ENCODE data around the gene ATXN1.
"Not testable (repeated sequence)": the region's sequence is repeated elsewhere in the genome, so short reads cannot be mapped to it uniquely, and the experiment has no call there.

ATXN1 gene

DNA sequence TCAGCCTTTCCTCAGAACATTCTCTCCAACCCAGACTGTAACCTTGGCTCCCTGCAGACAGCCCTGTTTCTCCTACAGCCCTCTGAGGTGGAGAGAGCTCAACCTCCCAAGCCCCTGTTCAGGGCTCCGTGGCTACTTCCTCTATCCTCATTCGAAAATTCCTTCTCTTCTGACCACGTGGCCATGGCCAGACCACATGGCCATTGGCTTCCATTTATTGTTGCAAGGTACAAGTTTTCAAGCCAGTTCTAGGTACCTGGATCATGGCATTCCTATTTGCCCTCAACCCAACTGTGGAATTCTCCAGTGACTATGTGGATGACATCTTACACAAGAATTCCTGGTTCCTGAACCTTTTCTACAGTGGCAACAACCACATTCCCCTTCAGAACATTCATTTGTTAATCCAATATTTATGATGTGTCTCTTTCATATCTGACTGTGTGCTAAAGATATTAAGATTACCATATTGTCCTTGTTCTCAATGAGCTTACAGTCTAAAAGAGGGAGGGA is 361.0 kb downstream of the ATXN1 start:
- DNase-seq, result no peak

DNA sequence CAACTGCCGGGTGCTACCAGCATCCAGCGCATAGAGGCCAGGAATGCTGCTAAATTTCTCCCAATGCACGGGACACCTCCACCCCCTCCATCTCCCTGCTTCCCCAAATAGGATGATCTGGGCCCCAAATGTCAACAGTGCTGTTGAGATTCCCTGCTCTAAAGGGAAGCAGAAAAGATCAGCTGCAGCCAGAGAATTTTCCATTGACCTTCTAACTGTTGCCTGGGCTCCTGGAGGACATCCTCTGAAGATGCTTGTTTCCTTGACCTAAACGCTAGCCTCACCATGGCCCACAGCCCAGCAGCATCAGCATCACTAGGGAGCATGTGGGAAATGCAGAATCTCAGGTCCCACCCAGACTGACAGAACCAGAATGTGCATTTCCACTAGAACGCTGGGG is 361.6 kb downstream of the ATXN1 start:
- no peak for DNase-seq

DNA sequence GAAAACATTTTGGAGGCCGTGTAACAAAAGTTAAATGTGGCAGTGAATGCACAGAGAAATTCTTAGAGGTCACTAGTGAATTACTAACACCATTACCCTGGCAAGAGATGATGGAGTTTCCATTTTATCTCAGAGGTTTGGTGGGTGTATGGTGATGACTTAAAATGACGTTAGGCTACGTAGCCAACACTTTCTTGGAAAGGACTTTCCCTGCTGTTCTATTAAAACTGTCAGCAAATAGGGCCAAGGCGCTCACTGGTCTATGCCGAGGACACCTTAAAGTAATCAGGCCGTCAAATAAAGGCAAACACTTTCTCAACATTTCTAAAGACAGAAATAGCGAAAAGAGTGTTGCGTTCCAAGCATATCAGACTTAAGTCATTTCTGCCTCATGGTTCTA is 362.1 kb downstream of the ATXN1 start:
- no peak for DNase-seq

DNA sequence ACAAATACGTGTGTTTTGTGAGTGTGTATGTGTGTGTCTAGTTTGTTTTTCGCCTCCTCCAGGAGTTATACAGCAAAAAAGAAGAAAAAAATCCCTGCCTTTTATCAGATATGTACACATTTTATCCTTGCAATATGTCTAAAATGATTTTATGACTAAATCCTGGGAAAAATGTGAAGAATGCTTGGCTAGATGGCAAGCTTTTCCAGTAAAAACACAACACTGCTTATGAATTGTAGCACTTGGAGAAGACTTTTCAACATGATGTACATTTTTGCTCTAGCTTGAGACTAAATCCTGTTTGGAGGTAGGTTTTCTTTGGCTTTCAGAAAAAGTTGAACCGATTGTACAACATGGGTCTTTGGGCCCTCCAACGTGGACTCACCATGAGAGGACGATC is 362.7 kb downstream of the ATXN1 start:
- no peak for DNase-seq

DNA sequence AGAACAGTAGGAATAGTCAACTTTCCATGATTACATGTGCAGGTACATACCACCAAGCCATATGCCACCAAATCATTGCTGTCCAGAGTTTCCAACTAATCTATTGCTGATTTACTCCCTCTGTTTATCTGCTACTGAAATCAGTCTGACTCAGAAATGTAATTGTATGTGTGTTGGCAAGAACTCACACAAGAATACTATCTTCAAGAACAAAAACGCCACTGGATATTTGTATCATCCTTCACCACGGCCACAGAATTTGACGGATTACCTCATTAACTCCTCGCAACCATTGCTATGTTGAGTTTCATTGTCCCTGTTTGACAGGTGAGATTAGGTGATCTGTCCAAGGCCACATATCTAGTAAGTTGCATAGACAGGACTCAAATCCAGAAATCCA is 363.6 kb downstream of the ATXN1 start:
- no peak for DNase-seq

DNA sequence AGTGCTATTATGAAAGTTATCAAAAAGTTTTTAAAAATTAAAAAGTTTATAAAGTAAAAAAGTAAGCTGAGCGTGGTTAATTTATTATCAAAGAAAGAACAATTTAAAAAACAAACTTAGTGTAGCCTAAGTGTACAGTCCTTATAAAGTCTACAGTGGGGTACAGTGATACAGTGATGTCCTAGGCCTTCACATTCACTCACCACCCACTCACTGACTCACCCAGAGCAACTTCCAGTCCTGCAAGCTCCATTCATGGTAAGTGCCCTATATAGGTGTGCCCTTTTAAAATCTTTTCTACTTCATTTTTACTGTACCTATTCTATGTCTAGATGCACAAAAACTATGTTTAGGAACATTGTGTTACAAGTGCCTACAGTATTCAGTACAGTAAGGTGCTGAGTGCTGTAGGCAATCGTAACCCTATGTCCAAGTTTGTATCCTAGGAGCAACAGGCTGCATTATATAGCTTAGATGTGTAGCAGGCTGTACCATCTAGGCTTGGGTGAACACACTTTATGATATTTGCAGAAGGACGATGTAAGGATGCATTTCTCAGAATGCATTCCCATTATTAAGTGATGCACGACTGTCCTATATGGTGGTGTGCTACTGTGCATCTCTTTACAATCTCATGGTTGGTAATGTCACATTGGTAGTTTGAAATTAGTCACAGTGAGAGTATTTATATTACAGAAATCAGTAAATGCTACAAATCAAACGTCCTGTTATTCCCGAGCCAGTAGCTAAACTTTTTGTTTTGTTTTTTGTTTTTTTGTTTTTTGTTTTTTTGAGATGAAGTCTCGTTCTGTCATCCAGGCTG is 364.6 kb downstream of the ATXN1 start:
- no peak for DNase-seq

DNA sequence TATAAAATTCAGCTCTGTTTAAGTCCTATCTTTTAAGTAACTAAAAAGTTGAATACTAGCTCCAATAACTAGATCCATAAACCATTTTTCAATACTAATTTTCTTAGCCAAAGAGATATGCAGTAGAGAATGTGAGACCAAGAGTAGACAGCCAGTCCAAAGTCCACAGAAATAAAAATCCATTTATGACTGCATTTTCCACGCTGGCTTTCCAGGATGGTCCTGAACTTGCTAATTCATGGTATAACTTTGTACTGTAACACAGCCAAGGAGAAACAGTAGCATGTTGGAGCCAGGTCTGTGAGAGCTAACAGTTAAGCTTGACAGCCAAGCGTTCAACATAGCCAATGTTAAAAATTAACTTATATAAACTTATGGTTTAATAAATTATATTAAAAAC is 366.6 kb downstream of the ATXN1 start:
- no peak for DNase-seq

DNA sequence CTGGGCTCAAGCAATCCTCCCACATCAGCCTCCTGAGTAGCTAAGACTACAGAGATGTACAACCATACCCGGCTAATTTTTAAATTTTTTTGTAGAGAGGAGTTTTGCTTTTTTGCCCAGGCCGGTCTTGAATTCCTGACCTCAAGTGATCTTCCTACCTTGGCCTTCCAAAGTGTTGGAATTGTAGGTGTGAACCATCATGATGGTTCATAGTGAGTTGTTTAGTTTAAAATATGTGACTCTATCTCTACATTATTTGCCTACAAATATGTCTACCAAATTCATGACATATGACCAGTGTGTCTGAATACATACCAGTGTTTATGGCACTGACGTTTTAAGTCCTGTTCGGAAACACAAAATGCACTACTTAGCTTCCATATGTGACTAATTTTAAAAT is 367.9 kb downstream of the ATXN1 start:
- DNase-seq, result no peak

DNA sequence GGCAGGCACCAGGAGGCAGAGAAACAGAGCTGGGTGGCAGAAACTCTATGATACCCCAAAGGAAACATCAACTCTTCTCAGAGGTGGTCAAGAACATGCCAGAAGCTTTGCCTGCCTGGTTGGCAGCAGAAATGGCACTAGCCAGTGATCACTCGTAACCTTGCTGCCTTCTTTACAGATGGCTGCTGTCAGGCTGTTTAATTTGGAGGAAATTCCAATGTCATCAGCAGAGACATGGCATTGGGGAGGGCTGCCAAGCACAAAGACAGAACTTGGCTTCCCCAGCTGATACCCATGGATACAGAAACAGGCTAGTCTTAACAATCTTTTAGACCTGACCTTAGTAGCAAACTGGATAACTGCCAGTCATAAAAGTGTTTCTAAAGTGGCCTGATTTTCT is 369.2 kb downstream of the ATXN1 start:
- no peak for DNase-seq

DNA sequence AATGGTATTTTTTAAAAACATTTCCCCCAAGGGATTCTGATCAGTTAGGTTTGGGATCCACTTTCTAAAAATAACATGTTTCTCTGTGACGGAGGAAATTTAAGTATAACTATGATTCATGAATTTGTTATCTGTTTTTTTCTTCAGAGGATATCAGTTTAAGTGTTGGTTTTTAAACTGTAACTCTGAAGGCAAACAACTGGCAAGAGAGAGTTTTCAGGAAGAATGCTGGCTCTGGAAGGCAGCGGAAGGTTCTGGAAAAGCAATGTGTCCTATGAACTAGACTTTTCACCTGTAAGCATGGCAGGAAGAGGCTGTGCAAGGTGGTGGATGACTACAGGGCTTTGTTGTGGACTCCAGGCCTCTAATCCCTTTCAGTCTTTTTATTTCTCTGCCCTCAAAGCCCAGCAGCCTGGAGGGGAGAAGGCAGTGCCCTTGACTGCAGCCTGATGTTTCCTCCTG is 369.8 kb downstream of the ATXN1 start:
- peak; percentile 34 for DNase-seq

DNA sequence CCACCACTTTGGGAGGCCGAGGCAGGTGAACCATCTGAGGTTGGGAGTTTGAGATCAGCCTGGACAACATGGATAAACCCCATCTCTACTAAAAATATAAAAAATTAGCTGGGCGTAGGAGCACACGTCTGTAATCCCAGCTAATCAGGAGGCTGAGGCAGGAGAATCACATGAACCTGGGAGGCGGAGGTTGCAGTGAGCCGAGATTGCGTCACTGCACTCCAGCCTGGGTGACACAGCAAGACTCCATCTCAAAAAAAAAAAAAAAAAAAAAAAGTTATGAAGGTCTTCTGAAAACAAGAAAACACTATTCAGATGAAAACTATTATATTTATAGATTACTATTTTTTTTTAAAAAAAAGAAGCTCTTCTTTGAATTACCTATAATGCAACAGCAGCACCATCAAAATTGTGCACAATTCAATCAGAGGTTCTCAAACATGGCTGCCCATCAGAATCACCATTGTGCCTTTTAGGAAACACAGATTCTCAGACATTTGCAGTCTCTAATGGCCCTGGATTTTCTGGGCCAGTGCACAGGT is 370.3 kb downstream of the ATXN1 start:
- DNase-seq, result not testable (repeated sequence)

DNA sequence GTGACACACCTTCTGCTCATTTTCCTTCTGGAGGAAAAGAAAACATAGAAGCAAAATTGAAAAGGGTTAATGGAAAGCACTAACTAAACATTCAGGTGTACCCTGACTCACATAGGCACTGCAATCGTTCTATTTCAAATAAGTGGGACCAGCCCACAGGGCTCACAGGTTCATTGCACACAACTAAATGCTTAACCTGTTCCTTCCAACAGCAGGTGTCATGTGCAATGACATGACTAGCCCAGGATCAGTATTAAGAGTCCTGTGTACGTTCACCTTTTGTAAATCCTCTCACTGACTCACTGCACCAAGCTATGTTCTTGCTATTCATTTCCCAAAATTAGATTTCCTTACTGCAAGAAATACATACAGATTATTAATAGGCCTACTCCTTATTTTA is 371.6 kb downstream of the ATXN1 start:
- no peak for DNase-seq

DNA sequence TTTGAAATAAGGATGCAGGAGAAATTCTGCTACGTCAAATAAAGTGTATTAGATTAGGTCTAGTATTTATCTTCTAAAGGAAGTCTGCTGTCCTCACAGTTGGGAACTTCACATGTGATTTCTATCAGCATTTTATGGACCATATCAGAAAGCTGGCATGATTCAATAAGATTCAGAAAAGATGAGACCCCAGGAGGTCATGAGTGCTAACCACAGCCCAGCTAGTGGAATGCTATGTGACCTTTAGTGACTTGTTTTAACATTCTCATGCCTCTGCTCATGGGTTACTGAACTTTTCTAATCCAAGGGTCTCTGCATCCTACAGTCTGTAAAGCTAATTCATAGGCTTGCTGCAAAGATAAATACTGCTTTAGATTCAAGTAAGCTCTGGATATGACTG is 372.8 kb downstream of the ATXN1 start:
- peak; percentile 36 for DNase-seq

DNA sequence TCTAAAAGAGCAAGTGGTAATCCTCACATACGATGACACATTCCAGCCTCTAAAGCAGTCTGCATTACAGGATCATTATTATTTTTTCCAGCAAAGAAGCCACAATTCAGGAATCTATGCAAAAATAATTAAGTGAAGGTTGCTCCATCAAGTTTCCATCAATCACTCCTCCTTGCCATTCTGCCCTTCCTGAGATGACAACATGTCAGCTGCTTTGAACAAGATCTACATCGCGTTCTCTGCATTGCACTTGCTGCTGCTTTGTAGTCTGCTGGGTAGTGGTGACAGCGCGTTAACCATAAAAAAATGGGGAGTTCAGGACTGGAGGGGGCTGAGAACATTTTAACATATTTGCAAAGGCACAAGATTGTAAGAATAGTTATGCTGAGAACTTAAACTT is 375.2 kb downstream of the ATXN1 start:
- DNase-seq, result no peak

DNA sequence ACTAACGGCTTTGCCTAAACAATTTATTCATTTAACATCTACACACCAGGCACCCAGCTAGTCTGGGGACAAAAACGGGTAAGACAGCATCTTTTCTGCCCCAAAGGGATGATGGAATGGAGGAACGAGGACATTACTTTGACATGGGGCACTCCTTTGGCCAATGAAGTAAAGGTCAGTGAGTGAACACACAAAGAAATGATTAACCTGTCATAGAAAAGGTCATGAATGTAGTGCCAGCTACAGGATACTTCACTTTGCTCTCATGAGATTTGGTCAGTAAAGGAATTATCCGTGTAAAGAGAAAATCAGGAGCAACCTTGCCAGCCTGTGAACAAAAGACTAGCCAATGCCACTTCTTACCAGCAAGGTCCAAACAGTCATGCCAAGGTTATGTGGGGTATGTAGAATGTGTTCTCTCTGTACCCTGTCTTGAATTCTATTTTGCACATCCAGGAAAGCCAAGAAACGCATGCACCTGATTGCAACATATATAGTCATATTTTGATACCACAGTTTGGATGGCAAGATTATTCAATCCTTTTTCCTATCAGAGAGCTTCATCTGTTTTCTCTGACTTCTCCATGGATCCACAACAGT is 377.6 kb downstream of the ATXN1 start:
- no peak for DNase-seq

DNA sequence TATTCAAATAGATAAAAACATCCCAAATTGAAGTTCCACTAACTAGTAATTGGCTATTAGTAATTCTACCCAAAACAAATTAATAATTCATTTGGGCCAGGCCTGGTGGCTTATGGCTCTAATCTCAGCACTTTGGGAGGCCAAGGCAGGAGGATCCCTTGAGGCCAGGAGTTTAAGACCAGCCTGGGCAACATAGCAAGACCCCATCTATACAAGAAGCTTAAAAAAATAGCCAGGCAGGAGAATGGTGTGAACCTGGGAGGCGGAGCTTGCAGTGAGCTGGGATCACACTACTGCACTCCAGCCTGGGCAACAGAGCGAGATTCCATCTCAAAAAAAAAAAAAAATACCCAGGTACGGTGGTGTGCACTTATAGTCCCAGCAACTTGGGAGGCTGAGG is 379.3 kb downstream of the ATXN1 start:
- DNase-seq, result not testable (repeated sequence)

DNA sequence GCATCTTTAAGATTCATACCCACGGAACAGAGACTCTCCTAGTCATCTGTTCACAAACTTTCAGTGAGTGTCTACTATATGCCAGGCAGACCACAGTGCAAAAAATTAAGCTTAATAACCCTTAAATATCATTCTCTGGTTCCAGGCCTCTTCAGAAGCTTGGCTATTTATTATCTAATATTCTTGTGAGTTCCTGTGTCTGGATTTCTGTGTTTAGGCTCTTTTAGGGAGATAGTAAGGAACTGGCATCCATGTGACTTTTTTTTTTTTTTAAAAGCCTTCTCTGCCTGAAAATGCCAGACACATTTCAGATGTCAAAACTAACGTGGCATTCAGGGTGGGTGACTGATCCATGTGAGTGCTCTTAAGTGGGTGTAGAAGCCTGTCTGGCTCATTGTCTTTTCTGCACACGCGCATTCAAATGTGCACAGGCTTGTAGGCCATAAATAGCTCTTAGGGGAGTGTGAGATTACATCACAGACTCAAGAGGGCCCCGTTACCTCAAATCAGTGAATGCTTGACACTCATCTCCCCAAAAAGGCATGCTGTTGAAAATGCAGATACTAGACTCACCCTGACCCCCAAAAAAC is 380.9 kb downstream of the ATXN1 start:
- no peak for DNase-seq

DNA sequence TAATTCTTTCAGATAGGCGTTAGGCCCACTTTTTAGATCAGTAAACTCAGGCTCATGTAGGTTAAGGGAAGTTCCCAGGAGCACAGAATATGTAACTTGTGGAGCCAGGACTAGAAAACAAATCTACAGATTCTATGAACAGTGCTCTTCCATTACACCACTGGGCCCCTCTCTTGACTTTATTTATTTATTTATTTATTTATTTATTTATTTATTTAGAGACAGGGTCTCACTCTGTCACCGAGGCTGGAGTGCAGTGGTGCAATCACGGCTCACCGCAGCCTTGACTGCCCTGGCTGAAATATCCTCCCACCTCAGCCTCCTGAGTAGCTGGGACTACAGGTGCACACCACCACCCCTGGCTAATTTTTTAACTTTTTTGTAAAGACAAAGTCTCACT is 382.9 kb downstream of the ATXN1 start:
- not testable (repeated sequence) for DNase-seq

DNA sequence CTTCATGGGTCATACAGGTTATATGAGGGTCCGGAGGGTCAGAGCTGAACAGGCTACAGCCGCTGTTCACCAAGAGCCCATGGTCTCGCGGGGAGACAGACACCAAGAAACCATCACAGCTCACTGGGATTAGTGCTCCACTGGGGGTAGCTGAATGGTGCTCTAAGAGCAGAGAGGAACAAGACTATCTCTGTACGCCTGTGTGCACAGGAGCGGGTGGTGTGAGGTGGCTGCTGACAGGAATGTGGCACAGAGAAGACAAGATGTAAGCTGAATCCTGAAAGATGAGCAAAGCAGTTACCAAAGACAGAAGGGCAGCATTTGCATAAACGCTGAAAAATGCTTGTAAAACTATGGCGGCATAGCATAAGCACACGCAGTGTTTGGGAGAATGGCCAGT is 383.8 kb downstream of the ATXN1 start:
- no peak for DNase-seq

DNA sequence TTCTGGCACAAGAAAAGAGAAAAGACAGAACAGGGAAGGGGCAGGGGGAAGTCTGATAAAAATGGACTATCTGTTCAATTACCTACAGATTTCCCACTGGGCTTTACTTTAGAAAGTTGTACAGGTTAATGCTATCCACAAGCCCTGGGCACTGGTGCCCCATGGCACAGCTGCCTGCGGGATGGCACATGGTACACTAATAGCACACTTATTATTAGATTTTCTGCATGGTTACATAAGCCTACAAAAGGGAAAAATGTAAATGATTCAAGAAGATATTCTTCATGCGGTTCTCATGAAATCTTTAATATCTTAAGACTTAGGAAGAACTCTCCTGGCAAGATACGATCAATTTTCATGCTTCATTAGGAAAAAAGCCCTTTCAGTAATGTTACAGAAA is 385.4 kb downstream of the ATXN1 start:
- DNase-seq, result no peak

DNA sequence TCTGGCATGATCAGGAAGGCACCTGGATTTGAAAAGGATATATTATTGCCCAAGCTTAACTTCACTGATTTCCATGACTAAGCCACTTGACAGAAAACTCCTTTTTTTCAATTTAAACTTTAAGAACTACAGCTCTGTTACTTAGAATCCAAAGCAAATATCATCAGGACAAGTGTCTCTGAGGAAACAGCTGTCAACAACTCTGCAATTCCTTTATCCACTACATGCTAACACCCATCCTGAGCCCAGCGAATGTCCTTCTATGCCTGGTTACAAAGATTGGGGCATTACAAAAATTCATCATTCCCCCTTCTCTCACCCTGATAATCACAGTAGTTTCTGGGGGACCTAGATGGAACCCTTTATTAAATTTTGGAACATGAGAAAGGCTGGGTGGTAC is 386.1 kb downstream of the ATXN1 start:
- DNase-seq, result no peak

DNA sequence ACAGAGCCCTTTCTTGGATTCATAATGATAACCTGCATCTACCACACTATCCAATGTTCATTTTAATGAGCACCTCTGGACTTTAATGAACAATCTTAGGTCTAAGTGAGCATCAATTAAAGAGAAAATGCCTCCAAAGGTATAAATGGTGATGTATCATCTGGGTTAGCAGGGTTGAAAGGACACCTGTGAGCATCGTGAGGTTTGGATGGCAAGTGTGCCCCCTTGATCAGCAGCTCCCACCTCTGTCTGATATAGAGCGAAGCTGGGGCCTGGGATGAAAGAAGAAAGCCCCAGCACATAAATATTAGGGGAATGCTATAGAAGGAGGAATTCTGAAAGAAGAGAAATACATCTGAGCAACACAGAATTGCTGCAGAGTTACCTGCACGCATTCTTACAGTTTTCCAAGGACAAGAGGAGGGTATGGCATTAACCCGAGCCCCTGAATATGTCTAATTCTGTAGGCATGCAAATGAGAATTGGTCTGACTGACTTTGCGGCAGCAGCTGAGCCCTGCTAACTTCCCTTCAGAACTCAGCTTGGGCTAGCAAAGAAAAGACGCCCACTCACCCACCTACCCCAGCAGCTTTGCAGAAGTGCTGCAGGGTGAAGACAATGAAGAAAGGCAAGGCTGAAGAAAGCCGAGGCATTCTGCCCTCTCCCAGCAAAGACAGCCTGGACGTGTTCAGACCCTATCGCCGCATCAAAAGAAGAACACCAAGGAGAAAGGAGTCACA is 386.6 kb downstream of the ATXN1 start:
- no peak for DNase-seq

DNA sequence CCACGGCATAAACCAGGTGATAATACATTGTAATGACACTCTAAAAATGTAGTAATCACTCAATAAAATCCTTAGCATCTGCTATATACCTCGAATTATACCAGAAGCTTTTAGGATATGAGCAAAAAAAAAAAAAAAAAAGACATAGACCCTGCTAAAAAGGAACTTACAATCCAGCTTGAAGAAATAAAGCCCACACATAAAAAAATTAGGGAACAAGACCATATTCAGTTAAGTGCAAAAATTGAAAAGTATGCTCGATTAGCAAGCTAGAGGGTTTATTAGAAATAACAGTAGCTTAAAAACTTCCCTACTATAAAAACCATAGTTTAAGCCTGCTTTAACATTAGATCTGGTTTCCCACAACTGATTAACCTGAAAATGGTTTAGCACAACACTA is 387.2 kb downstream of the ATXN1 start:
- no peak for DNase-seq
